ENCODE results near the gene LRCH3. TPM values are rescaled to one million over a fixed set of nuclear protein-coding genes. Genes with fewer than 3 reads are reported as not detected.
A peak's percentile ranks its signal among the peaks of the same experiment; 100 is the strongest.

LRCH3 gene
- total RNA-seq, 1 experiment from 2014 or later, result 63.6 TPM

GRCh38 chr3:197802779-197803459 is 11.9 kb downstream of the LRCH3 start:
- Mint-ChIP-seq H3K36me3 (peaks cover 3% of the 10 kb centered on the region; the same call in 1 of the 2 replicates), H3K4me3 (no peak overlapping the region), H3K27me3 (ENCODE audit: low read depth) (no peaks in the 10 kb centered on the region), H3K9me3 (no peaks in the 10 kb centered on the region), H3K4me1 (peaks cover 22% of the 10 kb centered on the region), H3K27ac (peak overlapping the region; percentile 83)
- no peak for TF ChIP-seq ZNF425 (CRISPR knock-in tag; conservative IDR thresholded peaks at IDR 0.05)
- no peak for TF ChIP-seq SMAD4 (CRISPR knock-in tag; IDR thresholded peaks at IDR 0.05)
- TF ChIP-seq ZNF317 (CRISPR knock-in tag; IDR thresholded peaks at IDR 0.05; ENCODE audit: borderline replicate concordance, low read depth), result no peak
- ChIA-PET CTCF (interaction anchor here (1.0 to 1.3 kb wide), 4 partner anchors 10 to 122 kb away, joined by 3 to 6 read pairs (median 4); no protein-coding TSS in a partner anchor), POLR2A (no interaction called here)
- peak; percentile 68 for ATAC-seq
- no peak for DNase-seq (ENCODE audit: low spot score)

- H3K4me1 Mint-ChIP-seq, result peaks cover 26% of the 10 kb centered on the region
- H3K27ac Mint-ChIP-seq, result no peak overlapping the region
- no peak overlapping the region for H3K4me3 Mint-ChIP-seq
- POLR2A ChIA-PET, result no interaction called here
- DNase-seq (ENCODE audit: low spot score) (no peak), ATAC-seq (no peak)
- no peaks in the 10 kb centered on the region for H3K9me3 Mint-ChIP-seq
- TF ChIP-seq MAX (CRISPR knock-in tag; IDR thresholded peaks at IDR 0.05) (no peak), ATF1 (CRISPR knock-in tag; IDR thresholded peaks at IDR 0.05) (no peak), NR2C2 (CRISPR knock-in tag; IDR thresholded peaks at IDR 0.05) (no peak), STAT6 (CRISPR knock-in tag; conservative IDR thresholded peaks at IDR 0.05; ENCODE audit: low read depth) (no peak), ZNF425 (CRISPR knock-in tag; conservative IDR thresholded peaks at IDR 0.05) (no peak), HMGA2 (CRISPR knock-in tag; IDR thresholded peaks at IDR 0.05) (no peak), ZNF219 (CRISPR knock-in tag; IDR thresholded peaks at IDR 0.05; ENCODE audit: borderline replicate concordance) (no peak), RORB (CRISPR knock-in tag; IDR thresholded peaks at IDR 0.05) (no peak), TCF7 (CRISPR knock-in tag; IDR thresholded peaks at IDR 0.05; ENCODE audit: low read depth) (no peak), CREM (CRISPR knock-in tag; IDR thresholded peaks at IDR 0.05) (no peak), ZMAT4 (CRISPR knock-in tag; IDR thresholded peaks at IDR 0.05) (no peak), EMX1 (CRISPR knock-in tag; IDR thresholded peaks at IDR 0.05) (no peak), ZNF396 (CRISPR knock-in tag; IDR thresholded peaks at IDR 0.05; ENCODE audit: borderline replicate concordance) (no peak), TEAD4 (CRISPR knock-in tag; IDR thresholded peaks at IDR 0.05) (no peak)
- CTCF ChIA-PET, result no interaction called here
- H3K27me3 Mint-ChIP-seq (ENCODE audit: low read depth), result no peaks in the 10 kb centered on the region
- peaks cover 3% of the 10 kb centered on the region; the same call in 1 of the 2 replicates for H3K36me3 Mint-ChIP-seq
Observed at GRCh38 chr3:197804511-197804910, 13.5 kb downstream of the LRCH3 start.

All from WTC11 (cell line).